ENCODE results near the gene PARP1.

PARP1 gene

GRCh38 chr1:226376300-226376699 is 31.6 kb downstream of the PARP1 start:
- no peak for DNase-seq (ENCODE audit: low spot score)

- no peak for DNase-seq (ENCODE audit: low spot score)
These were observed 34.5 kb downstream of the PARP1 start for GRCh38 chr1:226373376-226373775.

GRCh38 chr1:226372885-226373284 is 35.0 kb downstream of the PARP1 start:
- no peak for DNase-seq (ENCODE audit: low spot score)

GRCh38 chr1:226371866-226372490 is 35.9 kb downstream of the PARP1 start:
- DNase-seq (ENCODE audit: low spot score): no peak

GRCh38 chr1:226371027-226371694 is 36.7 kb downstream of the PARP1 start:
- no peak for DNase-seq (ENCODE audit: low spot score)

GRCh38 chr1:226370144-226370923 is 37.6 kb downstream of the PARP1 start:
- DNase-seq (ENCODE audit: low spot score): no peak

- no peak for DNase-seq (ENCODE audit: low spot score)
These were observed 38.8 kb downstream of the PARP1 start for GRCh38 chr1:226369110-226369509.

- DNase-seq (ENCODE audit: low spot score): no peak
These were observed 41.6 kb downstream of the PARP1 start for GRCh38 chr1:226366290-226366689.

GRCh38 chr1:226365831-226366231 is 42.1 kb downstream of the PARP1 start:
- no peak for DNase-seq (ENCODE audit: low spot score)

GRCh38 chr1:226364901-226365565 is 42.9 kb downstream of the PARP1 start:
- no peak for DNase-seq (ENCODE audit: low spot score)

GRCh38 chr1:226364514-226364899 is 43.4 kb downstream of the PARP1 start:
- no peak for DNase-seq (ENCODE audit: low spot score)

- DNase-seq (ENCODE audit: low spot score): no peak
These were observed 43.9 kb downstream of the PARP1 start for GRCh38 chr1:226363801-226364513.

- no peak for DNase-seq (ENCODE audit: low spot score)
These were observed 44.9 kb downstream of the PARP1 start for GRCh38 chr1:226362891-226363447.

GRCh38 chr1:226362361-226362760 is 45.5 kb downstream of the PARP1 start:
- no peak for DNase-seq (ENCODE audit: low spot score)

GRCh38 chr1:226360106-226360746 is 47.7 kb downstream of the PARP1 start:
- DNase-seq (ENCODE audit: low spot score): no peak

- no peak for DNase-seq (ENCODE audit: low spot score)
These were observed 50.5 kb downstream of the PARP1 start for GRCh38 chr1:226357416-226357815.

- no peak for DNase-seq (ENCODE audit: low spot score)
These were observed 52.0 kb downstream of the PARP1 start for GRCh38 chr1:226355669-226356551.

GRCh38 chr1:226355016-226355415 is 52.9 kb downstream of the PARP1 start:
- no peak for DNase-seq (ENCODE audit: low spot score)

GRCh38 chr1:226353698-226354525 is 54.0 kb downstream of the PARP1 start:
- DNase-seq (ENCODE audit: low spot score): no peak

All from RKO (cell line).